Measurements from ENCODE around the gene ARHGEF37.

ARHGEF37 gene

DNA sequence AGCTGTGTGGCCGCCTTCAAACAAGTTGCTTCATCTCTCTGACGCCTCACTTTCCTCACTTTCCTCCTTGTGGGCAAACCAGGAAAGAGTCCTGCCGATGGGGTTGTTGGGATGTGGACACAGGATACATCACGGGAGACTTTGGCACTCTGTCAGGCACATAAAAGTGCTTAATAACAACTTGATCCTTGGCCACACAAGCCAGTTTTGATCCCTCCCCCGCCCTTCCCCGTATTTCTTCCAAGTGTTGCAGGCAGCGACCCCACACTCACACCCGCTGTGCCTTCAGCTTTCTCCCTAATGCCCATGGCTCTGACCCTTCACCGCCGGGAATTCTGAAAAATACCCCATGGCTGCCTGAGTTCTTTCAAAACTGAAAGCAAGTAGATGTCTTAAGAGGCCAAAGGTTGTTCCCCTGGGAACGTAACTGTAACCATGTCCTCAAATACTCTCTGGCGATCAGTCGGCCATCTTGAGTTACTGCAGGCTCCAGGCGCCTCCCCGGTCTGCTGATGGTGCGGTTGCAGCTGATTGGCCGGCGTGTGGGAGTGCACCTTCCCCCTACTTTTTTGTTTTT lies 59.8 kb downstream of the ARHGEF37 start:
- Histone ChIP-seq H3K27me3 (ENCODE audit: control insufficient read depth in 1 of 2, insufficient read depth in 1 of 2, low read length in 2 of 2) (peaks cover 0 to 26% of the 10 kb centered on the region in 2 experiments), H3K14ac (ENCODE audit: low read length in 2 of 2) (no peak overlapping the region), H2BK15ac (ENCODE audit: low read depth, poor library complexity, severe bottlenecking) (no peak overlapping the region), H2AK5ac (ENCODE audit: low read length, severe bottlenecking) (no peak overlapping the region), H2BK12ac (ENCODE audit: low read length in 2 of 2) (no peak overlapping the region), H3K36me3 (ENCODE audit: control insufficient read depth in 1 of 2, insufficient read depth in 2 of 2, low read depth in 1 of 2, low read length in 2 of 2) (no peaks in the 10 kb centered on the region), H4K8ac (ENCODE audit: low read length) (no peak overlapping the region), H2BK120ac (ENCODE audit: low read depth, low read length) (no peak overlapping the region), H3K9ac (ENCODE audit: low read length) (no peak overlapping the region), H3K23ac (ENCODE audit: low read length in 2 of 2) (no peak overlapping the region), H4K91ac (ENCODE audit: low read length) (no peak overlapping the region), H3K27ac (ENCODE audit: low read length, poor library complexity, severe bottlenecking) (no peak overlapping the region), H3K4me1 (ENCODE audit: control insufficient read depth, insufficient read depth, low read depth, low read length) (no peaks in the 10 kb centered on the region), H3K4me3 (ENCODE audit: insufficient read depth in 1 of 2, low read depth in 1 of 2, low read length in 2 of 2) (peak overlapping the region in 1 of 2 experiments; percentile 45), H3K4me2 (ENCODE audit: low read length, poor library complexity, severe bottlenecking) (no peak overlapping the region), H3K9me3 (ENCODE audit: control insufficient read depth, low read length) (no peaks in the 10 kb centered on the region), H3K79me1 (replicated peaks; ENCODE audit: low read length, poor library complexity, severe bottlenecking) (no peaks in the 10 kb centered on the region), H2BK5ac (ENCODE audit: low read depth, low read length, poor library complexity, severe bottlenecking) (no peak overlapping the region), H3K18ac (ENCODE audit: low read depth in 1 of 2, low read length in 2 of 2) (no peak overlapping the region), H2AFZ (ENCODE audit: low read depth, low read length) (no peak overlapping the region), H3K4ac (ENCODE audit: low read depth in 1 of 2, low read length in 2 of 2) (no peak overlapping the region)
- peak; percentile 85 for DNase-seq
- 88% methylated on average over 16 of the region's 18 CpGs for WGBS

DNA sequence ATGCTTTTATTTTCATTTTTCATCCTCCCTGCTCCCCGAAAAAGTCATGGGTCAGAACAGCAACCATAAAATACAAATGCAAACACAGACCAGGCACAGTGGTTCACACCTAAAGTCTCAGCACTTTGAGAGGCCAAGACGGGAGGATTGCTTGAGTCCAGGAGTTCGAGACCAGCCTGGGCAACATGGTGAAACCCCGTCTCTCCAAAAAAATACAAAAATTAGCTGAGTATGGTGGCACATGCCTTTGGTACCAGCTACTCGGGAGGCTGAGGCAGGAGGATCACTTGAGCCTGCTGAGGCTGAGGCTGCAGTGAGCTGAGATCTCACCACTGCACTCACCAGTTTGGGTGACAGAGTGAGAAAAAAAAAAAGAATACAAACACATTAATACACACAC lies 60.3 kb downstream of the ARHGEF37 start:
- Histone ChIP-seq H2BK12ac (ENCODE audit: low read length in 2 of 2) (peak overlapping the region in 1 of 2 experiments; percentile 21), H3K9me3 (ENCODE audit: control insufficient read depth, low read length) (no peaks in the 10 kb centered on the region), H2BK15ac (ENCODE audit: low read depth, poor library complexity, severe bottlenecking) (no peak overlapping the region), H3K4me1 (ENCODE audit: control insufficient read depth, insufficient read depth, low read depth, low read length) (peaks cover 2% of the 10 kb centered on the region), H3K9ac (ENCODE audit: low read length) (no peak overlapping the region), H3K4me2 (ENCODE audit: low read length, poor library complexity, severe bottlenecking) (no peak overlapping the region), H4K8ac (ENCODE audit: low read length) (no peak overlapping the region), H3K27ac (ENCODE audit: low read length, poor library complexity, severe bottlenecking) (no peak overlapping the region), H2AK5ac (ENCODE audit: low read length, severe bottlenecking) (no peak overlapping the region), H2AFZ (ENCODE audit: low read depth, low read length) (no peak overlapping the region), H4K91ac (ENCODE audit: low read length) (no peak overlapping the region), H3K27me3 (ENCODE audit: control insufficient read depth in 1 of 2, insufficient read depth in 1 of 2, low read length in 2 of 2) (peaks cover 0 to 31% of the 10 kb centered on the region in 2 experiments), H3K36me3 (ENCODE audit: control insufficient read depth in 1 of 2, insufficient read depth in 2 of 2, low read depth in 1 of 2, low read length in 2 of 2) (no peaks in the 10 kb centered on the region), H3K14ac (ENCODE audit: low read length in 2 of 2) (no peak overlapping the region), H3K4me3 (ENCODE audit: insufficient read depth in 1 of 2, low read depth in 1 of 2, low read length in 2 of 2) (no peak overlapping the region), H2BK120ac (ENCODE audit: low read depth, low read length) (no peak overlapping the region), H2BK5ac (ENCODE audit: low read depth, low read length, poor library complexity, severe bottlenecking) (no peak overlapping the region), H3K18ac (ENCODE audit: low read depth in 1 of 2, low read length in 2 of 2) (no peak overlapping the region), H3K23ac (ENCODE audit: low read length in 2 of 2) (no peak overlapping the region), H3K79me1 (replicated peaks; ENCODE audit: low read length, poor library complexity, severe bottlenecking) (no peaks in the 10 kb centered on the region), H3K4ac (ENCODE audit: low read depth in 1 of 2, low read length in 2 of 2) (no peak overlapping the region)
- WGBS: 95% methylated on average over 5 of the region's 5 CpGs
- no peak for DNase-seq

DNA sequence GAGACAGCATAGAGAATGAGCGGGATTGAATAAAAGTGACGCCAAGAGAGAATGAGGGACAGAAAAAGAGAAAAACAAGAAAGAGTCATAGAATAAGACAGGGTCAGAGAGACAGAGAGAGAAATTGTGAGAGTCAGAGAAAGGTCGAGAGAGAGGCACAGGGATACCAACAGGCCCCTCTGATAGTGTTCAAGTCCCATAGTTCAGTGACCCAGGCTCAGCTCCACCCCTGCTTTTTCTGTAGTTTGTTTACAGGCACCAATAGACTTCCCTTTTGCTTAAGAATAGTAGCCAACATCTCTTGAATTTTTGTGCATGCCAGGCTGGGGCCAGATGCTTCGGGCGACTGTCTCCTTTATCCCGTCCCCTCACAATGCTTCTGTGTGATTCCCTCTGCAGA lies 62.5 kb downstream of the ARHGEF37 start:
- H3K36me3 ChIP-seq (ENCODE audit: control insufficient read depth in 1 of 2, insufficient read depth in 2 of 2, low read depth in 1 of 2, low read length in 2 of 2): no peaks in the 10 kb centered on the region
- no peak overlapping the region for H3K14ac ChIP-seq (ENCODE audit: low read length in 2 of 2)
- H2BK120ac ChIP-seq (ENCODE audit: low read depth, low read length): no peak overlapping the region
- no peak overlapping the region for H3K18ac ChIP-seq (ENCODE audit: low read depth in 1 of 2, low read length in 2 of 2)
- H2AK5ac ChIP-seq (ENCODE audit: low read length, severe bottlenecking): no peak overlapping the region
- no peak overlapping the region for H3K4me2 ChIP-seq (ENCODE audit: low read length, poor library complexity, severe bottlenecking)
- H4K91ac ChIP-seq (ENCODE audit: low read length): no peak overlapping the region
- no peaks in the 10 kb centered on the region for H3K79me1 ChIP-seq (replicated peaks; ENCODE audit: low read length, poor library complexity, severe bottlenecking)
- peaks cover 0 to 35% of the 10 kb centered on the region in 2 experiments for H3K27me3 ChIP-seq (ENCODE audit: control insufficient read depth in 1 of 2, insufficient read depth in 1 of 2, low read length in 2 of 2)
- no peak for DNase-seq
- H3K27ac ChIP-seq (ENCODE audit: low read length, poor library complexity, severe bottlenecking): no peak overlapping the region
- H3K23ac ChIP-seq (ENCODE audit: low read length in 2 of 2): peak overlapping the region in 1 of 2 experiments; percentile 43
- H3K4me1 ChIP-seq (ENCODE audit: control insufficient read depth, insufficient read depth, low read depth, low read length): peaks cover 4% of the 10 kb centered on the region
- H2BK12ac ChIP-seq (ENCODE audit: low read length in 2 of 2): no peak overlapping the region
- 96% methylated on average over 6 of the region's 6 CpGs for WGBS
- no peak overlapping the region for H3K4ac ChIP-seq (ENCODE audit: low read depth in 1 of 2, low read length in 2 of 2)
- H2BK5ac ChIP-seq (ENCODE audit: low read depth, low read length, poor library complexity, severe bottlenecking): no peak overlapping the region
- H4K8ac ChIP-seq (ENCODE audit: low read length): no peak overlapping the region
- H2BK15ac ChIP-seq (ENCODE audit: low read depth, poor library complexity, severe bottlenecking): no peak overlapping the region
- no peak overlapping the region for H3K4me3 ChIP-seq (ENCODE audit: insufficient read depth in 1 of 2, low read depth in 1 of 2, low read length in 2 of 2)
- H2AFZ ChIP-seq (ENCODE audit: low read depth, low read length): no peak overlapping the region
- H3K9ac ChIP-seq (ENCODE audit: low read length): no peak overlapping the region
- no peaks in the 10 kb centered on the region for H3K9me3 ChIP-seq (ENCODE audit: control insufficient read depth, low read length)

DNA sequence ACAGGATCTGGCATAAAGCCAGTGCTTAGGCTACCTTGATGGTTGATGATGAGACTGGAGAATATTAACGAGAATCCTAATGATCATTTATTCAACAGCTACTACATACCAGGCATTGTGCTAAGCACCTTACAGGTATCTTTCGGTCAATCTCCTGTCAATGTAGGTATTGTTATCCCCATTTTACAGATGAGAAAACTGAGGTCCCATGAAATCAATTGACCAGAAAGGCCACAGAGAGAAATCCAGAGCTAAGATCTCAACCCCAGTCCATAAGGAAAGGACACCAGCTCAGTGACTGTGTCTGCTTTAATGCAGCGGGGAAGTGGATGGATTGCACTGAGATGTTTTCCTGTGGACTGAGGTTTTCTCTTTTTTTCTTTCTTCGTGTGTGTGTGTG lies 63.3 kb downstream of the ARHGEF37 start:
- H3K4ac ChIP-seq (ENCODE audit: low read depth in 1 of 2, low read length in 2 of 2): no peak overlapping the region
- H3K79me1 ChIP-seq (replicated peaks; ENCODE audit: low read length, poor library complexity, severe bottlenecking): no peaks in the 10 kb centered on the region
- no peak overlapping the region for H3K14ac ChIP-seq (ENCODE audit: low read length in 2 of 2)
- no peak overlapping the region for H3K23ac ChIP-seq (ENCODE audit: low read length in 2 of 2)
- H3K4me2 ChIP-seq (ENCODE audit: low read length, poor library complexity, severe bottlenecking): no peak overlapping the region
- no peaks in the 10 kb centered on the region for H3K9me3 ChIP-seq (ENCODE audit: control insufficient read depth, low read length)
- H3K4me3 ChIP-seq (ENCODE audit: insufficient read depth in 1 of 2, low read depth in 1 of 2, low read length in 2 of 2): no peak overlapping the region
- H3K27ac ChIP-seq (ENCODE audit: low read length, poor library complexity, severe bottlenecking): no peak overlapping the region
- no peak overlapping the region for H4K8ac ChIP-seq (ENCODE audit: low read length)
- no peak overlapping the region for H3K9ac ChIP-seq (ENCODE audit: low read length)
- H2BK120ac ChIP-seq (ENCODE audit: low read depth, low read length): no peak overlapping the region
- no peaks in the 10 kb centered on the region for H3K36me3 ChIP-seq (ENCODE audit: control insufficient read depth in 1 of 2, insufficient read depth in 2 of 2, low read depth in 1 of 2, low read length in 2 of 2)
- DNase-seq: no peak
- peaks cover 4% of the 10 kb centered on the region for H3K4me1 ChIP-seq (ENCODE audit: control insufficient read depth, insufficient read depth, low read depth, low read length)
- no peak overlapping the region for H2AK5ac ChIP-seq (ENCODE audit: low read length, severe bottlenecking)
- no peak overlapping the region for H2AFZ ChIP-seq (ENCODE audit: low read depth, low read length)
- no peak overlapping the region for H3K18ac ChIP-seq (ENCODE audit: low read depth in 1 of 2, low read length in 2 of 2)
- H2BK5ac ChIP-seq (ENCODE audit: low read depth, low read length, poor library complexity, severe bottlenecking): no peak overlapping the region
- peaks cover 0 to 35% of the 10 kb centered on the region in 2 experiments for H3K27me3 ChIP-seq (ENCODE audit: control insufficient read depth in 1 of 2, insufficient read depth in 1 of 2, low read length in 2 of 2)
- no peak overlapping the region for H2BK12ac ChIP-seq (ENCODE audit: low read length in 2 of 2)
- 100% methylated on average over 2 of the region's 4 CpGs for WGBS
- no peak overlapping the region for H2BK15ac ChIP-seq (ENCODE audit: low read depth, poor library complexity, severe bottlenecking)
- H4K91ac ChIP-seq (ENCODE audit: low read length): no peak overlapping the region

Measured in mesenchymal stem cell (in vitro differentiated cells and primary cell).